ENCODE measurements around the gene SIDT1.

The SIDT1 gene

DNA sequence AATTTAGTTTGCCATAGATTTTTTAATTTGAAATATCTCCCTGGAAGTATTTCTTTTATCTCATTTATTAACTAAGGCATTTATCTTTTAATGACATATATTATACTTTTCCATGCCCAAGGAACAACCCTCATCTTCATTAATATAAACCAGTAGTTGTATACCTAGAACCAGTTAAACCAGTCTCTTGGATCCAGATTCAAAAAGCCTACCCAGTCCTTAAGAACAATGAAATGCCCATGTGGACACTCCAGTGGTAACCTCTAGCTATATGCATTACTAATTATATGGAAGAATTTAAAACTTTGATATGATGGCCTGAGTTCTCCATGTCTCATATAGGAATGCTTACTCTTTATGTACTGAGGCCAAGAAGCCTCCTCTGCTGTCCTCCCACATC, 4.8 kb downstream of the SIDT1 start:
- DNase-seq (ENCODE audit: low read depth, low spot score): no peak
- H3K27ac ChIP-seq: peak overlapping the region; percentile 71

DNA sequence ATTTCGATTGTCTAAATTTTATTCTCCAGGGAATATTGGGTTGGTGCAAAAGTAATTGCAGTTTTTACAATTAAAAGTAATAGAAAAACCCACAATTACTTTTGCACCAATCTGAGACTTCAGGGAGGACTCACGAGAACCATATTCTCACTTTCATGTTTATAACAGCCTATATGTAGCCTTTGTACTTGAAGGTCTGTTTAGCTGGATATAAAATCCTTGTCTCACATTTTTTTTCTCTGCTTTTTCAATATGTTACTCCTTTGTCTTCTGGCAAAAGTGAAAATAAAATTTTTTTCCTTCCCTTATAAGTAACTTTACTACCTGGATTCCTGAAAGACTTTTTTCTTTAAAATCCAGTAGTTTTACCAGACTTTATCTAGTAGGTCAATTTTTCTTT, 9.2 kb downstream of the SIDT1 start:
- no peak for DNase-seq (ENCODE audit: low read depth, low spot score)
- no peak overlapping the region for H3K27ac ChIP-seq

DNA sequence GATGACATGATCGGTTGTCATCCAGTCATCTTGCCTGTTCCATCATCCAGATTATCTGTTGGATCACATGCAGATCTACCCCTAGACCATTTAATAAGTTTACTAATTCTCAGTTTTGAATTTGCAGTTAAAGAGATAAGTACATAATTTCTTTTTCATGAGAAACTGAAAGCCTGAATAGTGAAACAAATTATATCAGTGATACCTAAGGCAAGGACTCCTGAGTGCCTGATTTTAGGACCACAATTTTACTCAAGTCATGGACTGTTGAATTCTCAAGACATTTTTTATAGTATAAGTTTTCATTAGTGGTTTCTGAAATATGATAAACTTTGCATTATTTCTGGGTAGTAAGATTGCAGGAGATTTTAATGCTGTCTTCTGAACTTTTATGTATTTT, 13.2 kb downstream of the SIDT1 start:
- no peak overlapping the region for H3K27ac ChIP-seq
- no peak for DNase-seq (ENCODE audit: low read depth, low spot score)

DNA sequence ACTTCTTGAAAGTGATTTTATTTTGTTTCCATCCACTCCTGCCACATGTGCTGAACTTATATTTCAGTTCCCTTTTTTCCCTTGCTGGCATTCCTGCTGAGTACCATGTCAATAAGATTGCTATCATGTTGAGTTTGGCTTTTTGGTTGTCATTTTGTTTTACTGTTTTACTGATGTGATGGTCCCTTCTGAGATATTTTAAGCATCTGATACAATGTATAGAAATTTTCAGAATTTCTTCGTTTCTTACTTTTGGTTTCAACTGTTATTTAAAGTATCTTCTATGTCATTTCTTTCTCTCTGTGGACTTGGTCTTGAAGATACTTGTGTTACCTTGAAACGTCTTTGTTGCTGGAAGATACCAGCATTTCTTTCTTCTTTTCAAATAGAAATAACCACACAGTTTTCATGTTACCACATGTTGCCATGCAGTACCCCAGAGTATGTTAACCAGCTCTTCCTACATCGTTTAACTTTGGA, 14.1 kb downstream of the SIDT1 start:
- no peak overlapping the region for H3K27ac ChIP-seq
- DNase-seq (ENCODE audit: low read depth, low spot score): no peak

DNA sequence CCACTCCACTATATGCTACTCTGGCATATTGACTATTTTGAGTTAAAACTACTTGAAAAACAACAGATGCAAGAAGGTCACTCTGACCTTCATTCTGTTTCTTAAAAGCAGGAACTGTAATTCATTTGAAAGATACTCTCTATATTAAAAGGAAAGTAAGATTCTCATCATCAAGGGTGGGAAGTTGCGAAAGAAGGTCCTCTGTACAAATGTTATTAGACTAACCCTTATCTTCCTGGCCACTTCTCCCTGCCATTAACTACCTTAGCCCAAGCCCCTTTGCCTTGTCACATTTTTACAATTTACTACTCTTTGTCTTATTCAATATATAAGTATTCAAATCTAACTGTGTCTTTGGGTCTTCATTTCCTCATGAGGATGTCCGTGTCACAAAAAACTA, 16.1 kb downstream of the SIDT1 start:
- no peak overlapping the region for H3K27ac ChIP-seq
- DNase-seq (ENCODE audit: low read depth, low spot score): no peak

DNA sequence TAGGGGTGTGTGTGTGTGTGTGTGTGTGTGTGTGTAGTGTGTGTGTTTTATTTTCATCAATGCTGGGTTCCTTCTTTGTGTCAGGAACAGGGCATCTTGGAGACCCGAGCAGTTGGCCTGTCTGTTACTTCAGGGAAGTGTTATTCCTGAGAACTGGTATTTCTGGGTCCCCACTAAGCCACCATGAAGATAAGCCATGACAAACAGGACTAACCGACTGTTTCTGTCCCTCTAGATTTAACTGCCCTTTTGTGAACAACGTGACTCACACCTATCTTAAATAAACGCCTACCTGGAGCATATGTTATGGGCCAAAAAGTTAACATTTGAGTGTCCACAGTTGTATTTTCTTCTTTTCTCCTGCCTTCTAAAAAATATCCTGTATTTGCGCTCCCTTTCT, 19.5 kb downstream of the SIDT1 start:
- no peak for DNase-seq (ENCODE audit: low read depth, low spot score)
- H3K27ac ChIP-seq: no peak overlapping the region

DNA sequence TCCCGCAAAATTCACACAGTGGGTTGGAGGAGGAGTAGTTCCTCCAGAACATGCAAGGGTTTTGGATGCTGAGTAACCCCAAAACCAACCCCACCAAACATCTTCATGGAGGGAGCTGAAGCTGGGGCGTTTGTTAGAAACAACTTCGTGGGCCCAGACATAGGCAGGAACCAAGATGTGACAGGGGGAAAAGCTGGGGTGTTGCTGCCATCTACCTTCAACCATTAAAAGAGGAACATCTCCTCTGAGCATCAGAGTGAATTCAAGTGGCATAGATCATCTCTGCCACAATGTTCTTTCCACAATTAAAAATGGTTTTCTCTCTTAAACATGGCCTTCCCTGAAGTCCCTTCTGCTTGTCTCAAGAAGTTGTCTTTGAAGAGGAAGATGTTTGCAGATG, 20.5 kb downstream of the SIDT1 start:
- no peak for DNase-seq (ENCODE audit: low read depth, low spot score)
- H3K27ac ChIP-seq: no peak overlapping the region

DNA sequence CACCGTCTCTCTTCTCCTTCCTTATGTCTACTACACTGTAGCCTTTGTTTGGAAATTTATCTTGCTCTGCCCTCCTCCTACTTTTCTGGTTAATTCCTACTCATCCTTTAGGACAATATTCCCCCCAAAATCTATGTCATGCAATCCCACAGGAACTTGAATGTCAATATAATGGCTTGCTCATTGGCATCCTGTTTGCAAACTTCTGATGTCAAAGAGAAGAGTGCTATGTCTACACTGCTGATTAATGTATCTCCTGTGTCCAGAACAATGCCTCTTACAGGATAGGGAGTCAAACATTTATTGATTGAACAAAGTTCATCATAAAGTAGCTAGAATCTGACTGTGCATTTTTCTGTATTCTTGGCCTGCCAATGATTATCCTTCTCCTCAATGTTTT, 22.8 kb downstream of the SIDT1 start:
- H3K27ac ChIP-seq: no peak overlapping the region
- no peak for DNase-seq (ENCODE audit: low read depth, low spot score)

DNA sequence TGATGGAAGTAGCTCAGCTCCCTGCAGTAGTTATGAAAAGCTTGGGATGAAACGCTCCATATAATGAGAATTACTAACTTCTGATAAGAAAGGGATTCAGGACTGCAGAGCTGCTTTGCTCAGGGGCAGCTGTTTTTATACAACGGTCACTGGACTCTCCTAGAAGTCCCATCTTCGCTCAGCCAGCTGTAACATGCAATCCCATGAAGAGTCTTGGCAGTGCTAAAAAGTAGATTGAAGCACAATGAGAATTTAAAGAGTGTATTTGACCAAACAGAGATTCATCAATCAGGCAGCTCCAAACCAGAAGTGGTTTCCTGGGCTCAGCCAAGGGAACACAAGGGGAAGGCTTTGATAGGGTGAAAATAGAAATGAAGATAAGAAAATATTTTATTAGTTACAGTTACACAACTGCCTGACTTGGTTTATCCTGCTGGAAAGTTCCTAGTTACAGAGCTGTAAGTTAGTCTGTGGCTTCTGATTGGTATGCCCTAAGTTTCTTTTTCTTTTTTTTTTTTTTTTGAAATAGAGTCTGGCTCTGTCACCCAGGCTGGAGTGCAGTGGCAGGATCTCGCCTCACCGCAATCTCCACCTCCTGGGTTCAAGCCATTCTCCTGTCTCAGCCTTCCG, 24.1 kb downstream of the SIDT1 start:
- DNase-seq (ENCODE audit: low read depth, low spot score): no peak
- peak overlapping the region; percentile 53 for H3K27ac ChIP-seq

DNA sequence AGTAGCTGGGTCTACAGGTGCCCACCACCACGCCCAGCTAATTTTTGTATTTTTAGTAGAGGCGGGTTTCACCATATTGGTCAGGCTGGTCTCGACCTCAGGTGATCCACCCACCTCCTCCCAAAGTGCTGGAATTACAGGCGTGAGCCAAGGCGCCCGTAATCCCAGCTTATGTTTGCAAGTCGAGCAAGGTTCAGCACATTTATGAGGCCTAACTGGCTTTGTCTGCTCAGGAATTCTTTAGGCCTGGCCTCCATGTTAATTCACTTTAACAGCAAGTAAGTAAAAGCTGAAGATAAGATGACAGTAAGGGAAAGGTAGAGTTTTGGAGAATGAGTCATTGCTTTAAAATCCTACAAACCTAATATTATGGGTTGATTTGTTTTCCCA, 24.6 kb downstream of the SIDT1 start:
- no peak for DNase-seq (ENCODE audit: low read depth, low spot score)
- H3K27ac ChIP-seq: peak overlapping the region; percentile 53

DNA sequence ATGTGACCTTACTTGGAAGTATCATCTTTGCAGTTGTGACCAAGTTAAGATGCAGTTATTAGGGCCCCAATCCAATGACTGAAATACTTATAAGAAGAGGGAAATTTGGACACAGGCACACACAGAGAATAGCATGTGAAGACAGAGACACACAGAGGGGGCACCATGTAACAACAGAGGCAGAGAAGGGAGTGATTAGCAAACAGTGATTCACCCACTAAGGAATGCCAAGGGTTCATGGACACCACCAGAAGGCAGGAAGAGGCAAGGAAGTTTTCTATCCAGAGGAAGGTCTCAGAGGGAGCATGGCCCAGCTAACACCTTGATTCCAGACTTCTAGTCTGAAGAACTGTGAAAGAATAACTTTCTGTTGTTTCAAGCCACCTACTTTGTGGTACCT, 25.0 kb downstream of the SIDT1 start:
- H3K27ac ChIP-seq: peak overlapping the region; percentile 53
- DNase-seq (ENCODE audit: low read depth, low spot score): peak; percentile 29

DNA sequence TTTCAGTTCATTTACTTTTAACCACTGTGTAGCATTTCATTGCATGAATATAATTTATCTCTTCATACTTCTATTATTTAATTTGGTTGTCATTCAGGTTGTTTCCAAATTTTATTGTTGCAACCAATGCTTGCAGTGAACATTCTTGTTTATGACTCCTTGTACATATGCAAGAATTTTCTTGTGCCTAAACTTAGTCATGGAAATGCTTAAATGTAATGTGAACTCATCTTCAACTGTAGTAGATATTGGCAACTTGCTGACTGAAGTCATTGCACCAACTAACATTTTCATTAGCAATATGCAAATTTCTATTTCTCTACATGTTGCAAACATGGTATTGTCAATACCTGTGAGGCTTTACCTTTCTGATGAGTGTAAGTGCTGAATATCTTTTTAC, 26.7 kb downstream of the SIDT1 start:
- DNase-seq (ENCODE audit: low read depth, low spot score): no peak
- H3K27ac ChIP-seq: no peak overlapping the region

DNA sequence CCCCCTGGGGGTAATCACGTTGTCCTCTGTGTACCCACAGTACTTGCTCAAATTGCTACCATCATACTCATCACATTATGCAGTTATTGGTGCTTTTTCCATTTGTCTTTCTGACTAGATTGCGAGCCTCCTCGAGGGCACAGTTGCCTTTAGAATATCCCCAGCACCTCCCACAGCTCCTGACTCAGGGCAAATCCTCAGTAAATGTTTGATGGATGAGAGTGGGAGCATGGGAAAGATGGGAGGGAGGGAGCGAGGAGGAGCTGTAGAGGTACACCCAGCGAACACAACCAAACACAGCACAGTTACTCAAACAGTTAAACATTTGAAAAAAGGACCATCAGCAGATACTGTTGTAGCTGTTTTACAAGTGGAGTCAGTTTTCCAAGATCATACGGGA, 27.9 kb downstream of the SIDT1 start:
- DNase-seq (ENCODE audit: low read depth, low spot score): no peak
- no peak overlapping the region for H3K27ac ChIP-seq

DNA sequence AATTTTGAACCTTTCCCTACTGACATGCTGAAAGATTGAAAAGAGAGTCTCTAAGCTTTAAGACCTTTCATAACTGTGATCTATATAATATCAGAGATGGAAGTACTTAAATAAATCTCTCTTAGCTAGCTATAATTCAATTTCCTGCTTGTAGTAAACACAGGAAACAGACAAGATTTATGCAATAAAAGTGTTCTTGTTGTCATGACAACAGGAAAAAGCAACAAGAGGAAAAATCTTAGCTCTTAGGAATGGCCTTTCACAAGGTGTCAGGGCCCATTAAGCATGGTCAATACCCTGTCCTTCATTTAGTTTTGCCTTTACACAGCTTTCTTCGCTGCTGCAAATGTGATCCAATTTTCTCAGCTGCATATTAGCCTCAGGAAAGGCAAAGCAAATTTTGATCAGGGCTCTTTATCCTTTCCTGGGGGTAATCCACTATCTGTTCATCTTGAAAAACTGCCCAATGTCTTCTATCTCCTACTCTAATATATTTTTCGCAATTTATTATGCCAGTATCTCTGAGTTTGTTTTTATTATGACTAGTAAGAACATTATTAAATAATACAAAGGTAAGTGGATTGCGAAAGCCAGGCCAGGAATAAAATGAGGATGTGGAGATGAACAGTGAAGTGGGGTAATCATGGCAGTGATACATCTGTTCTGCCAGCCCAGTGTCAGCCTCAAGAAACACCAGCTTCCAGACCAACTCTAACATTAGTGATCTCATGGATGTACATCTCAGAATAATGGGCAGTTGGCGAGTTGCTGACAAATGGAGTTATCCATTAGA, 28.7 kb downstream of the SIDT1 start:
- DNase-seq (ENCODE audit: low read depth, low spot score): no peak
- peak overlapping the region; percentile 62 for H3K27ac ChIP-seq

DNA sequence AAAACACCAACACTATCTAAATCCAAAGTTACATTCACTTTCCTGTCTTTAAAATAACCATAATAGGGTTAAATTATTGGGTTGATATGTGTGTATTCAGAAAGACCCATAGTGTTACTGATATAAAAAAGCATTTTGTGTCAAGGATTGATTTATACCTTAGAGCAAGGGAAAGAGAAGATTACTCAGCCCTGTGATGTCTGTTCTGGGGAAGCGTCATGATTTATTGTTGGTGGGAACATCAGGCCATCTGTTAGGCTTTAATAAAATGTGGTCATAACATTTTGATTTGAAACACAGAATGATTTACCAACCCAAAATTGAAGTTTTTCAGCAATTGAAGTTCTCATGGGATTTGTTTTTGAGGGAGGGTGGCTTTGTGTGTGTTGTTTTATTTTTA, 33.2 kb downstream of the SIDT1 start:
- no peak overlapping the region for H3K27ac ChIP-seq
- no peak for DNase-seq (ENCODE audit: low read depth, low spot score)

DNA sequence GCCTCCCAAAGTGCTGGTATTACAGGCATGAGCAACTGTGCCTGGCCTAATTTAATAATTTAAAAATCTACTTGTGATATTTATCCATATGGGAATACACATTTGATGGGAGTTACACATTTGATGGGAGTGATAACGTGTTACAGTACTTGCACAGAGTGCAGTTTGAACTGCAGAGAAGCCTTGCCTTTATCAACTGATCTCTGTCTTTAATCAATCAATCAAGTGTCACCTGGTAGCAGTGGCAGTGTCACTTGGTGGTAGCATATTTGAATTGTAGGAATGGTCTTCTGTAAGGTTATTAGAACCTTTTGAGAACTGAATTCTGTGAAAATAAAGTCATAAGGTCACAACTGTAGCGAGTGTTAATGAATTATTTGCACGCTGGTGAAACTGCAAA, 37.8 kb downstream of the SIDT1 start:
- H3K27ac ChIP-seq: no peak overlapping the region
- DNase-seq (ENCODE audit: low read depth, low spot score): no peak

DNA sequence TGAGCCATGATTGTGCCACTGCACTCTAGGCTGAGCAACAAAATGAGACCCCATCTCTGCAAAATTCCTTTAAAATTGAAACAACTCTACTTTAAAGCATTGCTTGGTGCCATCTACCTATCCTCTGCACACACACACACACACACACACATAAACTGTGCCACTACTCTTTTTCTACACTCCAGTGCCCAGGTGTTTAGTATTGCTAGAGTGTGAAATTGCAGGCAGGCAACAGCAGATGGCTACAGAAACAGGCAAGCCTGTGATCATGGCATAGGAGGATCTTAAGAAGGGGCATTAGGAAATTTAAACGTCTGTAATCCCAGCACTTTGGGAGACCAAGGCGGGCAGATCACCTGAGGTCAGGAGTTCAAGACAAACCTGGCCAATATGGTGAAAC, 39.0 kb downstream of the SIDT1 start:
- DNase-seq (ENCODE audit: low read depth, low spot score): no peak
- no peak overlapping the region for H3K27ac ChIP-seq

DNA sequence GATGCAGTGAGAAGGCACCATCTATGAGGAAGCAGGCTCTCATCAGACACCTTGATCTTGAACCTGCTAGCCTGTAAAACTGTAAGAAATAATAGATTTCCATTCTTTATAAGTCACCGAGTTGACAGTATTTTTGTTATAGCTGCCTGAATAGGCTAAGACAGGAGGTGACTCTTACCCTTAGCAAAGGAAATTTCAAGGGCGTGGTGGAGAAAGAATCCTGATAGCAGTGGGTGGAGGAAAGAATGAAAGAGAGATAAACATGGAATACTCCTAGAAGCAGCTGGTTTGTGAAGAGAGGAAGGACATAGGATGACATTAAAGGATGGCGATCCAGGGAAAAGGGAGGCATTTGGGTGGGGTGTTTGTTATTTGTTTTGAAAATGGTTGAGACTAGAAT, 41.4 kb downstream of the SIDT1 start:
- DNase-seq (ENCODE audit: low read depth, low spot score): no peak
- H3K27ac ChIP-seq: no peak overlapping the region

DNA sequence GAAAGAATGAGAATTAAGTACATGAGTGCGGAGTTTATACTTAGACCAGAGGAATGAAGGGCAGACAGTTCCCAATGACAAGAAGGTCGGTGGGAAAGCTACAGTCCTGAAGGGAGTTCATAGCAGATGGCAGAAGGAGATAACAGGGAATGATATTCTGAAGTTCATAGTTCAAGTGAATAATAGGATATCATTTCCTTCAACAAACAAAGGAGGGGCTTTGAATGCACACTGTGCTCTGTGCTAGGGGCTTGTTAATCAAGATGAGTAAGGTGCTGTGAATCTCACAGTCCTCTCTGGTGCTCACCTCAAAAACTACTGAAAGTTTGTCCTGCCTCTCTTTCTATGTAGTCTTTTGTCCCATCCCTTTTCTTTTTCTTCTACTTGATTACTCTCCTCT, 41.9 kb downstream of the SIDT1 start:
- no peak overlapping the region for H3K27ac ChIP-seq
- DNase-seq (ENCODE audit: low read depth, low spot score): no peak

DNA sequence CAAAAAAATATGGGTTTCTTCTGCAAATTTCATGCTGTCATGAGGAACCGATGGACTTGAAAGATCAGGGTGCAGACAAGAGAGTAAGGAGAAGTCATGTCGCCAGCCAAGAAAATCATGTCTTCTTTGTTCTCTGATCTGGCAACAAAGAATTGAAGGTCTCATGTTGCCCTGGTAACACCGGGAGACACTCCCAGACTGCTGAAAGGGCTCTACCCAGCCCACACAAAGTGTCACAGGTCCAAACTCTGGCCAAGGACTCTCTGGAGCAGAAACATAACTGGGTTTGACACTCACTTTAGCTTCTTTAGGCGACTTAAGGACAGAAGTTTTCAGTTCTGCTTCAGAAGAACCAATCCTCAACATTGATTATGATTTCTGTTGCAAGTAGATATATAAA, 42.9 kb downstream of the SIDT1 start:
- no peak for DNase-seq (ENCODE audit: low read depth, low spot score)
- no peak overlapping the region for H3K27ac ChIP-seq

DNA sequence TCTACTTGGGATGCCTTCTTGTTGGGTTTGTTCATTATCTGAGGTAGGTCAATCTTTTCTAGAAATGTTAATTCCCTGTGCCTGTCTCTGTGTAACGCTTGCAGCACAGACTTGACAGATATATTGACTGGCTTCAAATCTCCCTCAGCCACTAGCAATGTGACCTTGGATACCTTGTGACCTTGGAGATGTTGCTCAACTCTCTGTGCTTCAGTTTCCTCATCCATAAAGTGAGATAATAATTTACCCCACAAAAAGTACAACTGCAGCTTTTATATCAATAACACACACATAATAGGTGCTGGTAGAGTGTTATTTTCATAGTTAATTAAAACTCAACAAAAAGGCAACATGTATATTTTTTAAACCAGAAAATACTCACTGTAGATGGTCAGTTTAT, 52.9 kb downstream of the SIDT1 start:
- no peak for DNase-seq (ENCODE audit: low read depth, low spot score)
- H3K27ac ChIP-seq: no peak overlapping the region

DNA sequence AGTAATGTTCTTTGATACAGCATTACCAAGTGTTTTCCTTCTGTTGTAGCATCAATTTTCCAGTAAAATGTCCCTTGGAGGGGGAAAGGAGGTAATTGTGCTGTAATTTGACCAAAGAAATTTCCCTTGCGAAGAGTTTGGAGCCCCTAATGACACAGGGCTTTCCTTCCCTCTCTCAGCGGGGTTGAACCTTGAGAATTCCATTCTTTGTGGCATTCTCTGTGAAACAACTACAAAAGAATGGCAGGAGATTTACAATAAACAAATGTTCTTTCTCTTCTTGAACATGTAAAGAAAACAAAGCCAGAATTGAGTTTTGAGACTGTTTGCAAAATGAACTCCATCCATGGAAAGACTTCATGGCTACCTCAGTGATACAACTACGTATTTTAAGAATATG, 53.4 kb downstream of the SIDT1 start:
- no peak overlapping the region for H3K27ac ChIP-seq
- DNase-seq (ENCODE audit: low read depth, low spot score): no peak

Measured in epithelial cell of prostate (primary cell).